ENCODE measurements around the gene LAP3.

DNA sequence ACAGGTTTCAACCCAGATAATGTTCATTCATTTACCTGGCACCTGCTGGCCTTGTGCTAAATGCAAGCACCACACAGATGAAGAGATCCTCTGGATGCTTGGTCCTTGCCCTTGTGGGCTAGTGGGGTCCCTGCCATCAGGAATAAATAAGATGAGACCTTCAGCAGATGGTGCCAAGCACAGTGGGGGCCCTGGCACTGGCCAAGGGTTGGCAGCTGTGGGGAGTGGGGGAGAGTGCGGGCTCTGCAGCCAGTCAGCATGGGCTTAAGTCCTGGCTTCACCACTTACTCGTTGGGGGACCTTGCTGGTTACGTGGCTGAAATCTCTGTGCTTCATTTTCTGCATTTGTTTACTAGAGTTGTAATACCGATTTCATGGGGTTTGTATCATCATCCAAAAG, 6.9 kb downstream of the LAP3 start:
- TF ChIP-seq, protein P1, sequence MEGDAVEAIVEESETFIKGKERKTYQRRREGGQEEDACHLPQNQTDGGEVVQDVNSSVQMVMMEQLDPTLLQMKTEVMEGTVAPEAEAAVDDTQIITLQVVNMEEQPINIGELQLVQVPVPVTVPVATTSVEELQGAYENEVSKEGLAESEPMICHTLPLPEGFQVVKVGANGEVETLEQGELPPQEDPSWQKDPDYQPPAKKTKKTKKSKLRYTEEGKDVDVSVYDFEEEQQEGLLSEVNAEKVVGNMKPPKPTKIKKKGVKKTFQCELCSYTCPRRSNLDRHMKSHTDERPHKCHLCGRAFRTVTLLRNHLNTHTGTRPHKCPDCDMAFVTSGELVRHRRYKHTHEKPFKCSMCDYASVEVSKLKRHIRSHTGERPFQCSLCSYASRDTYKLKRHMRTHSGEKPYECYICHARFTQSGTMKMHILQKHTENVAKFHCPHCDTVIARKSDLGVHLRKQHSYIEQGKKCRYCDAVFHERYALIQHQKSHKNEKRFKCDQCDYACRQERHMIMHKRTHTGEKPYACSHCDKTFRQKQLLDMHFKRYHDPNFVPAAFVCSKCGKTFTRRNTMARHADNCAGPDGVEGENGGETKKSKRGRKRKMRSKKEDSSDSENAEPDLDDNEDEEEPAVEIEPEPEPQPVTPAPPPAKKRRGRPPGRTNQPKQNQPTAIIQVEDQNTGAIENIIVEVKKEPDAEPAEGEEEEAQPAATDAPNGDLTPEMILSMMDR (IDR thresholded peaks at IDR 0.05): no peak
- TF ChIP-seq POLR2A (IDR thresholded peaks at IDR 0.05): no peak

Measured in adrenal gland (tissue), 5 donors.